GM23248 (cell line): Measurements from ENCODE around the gene SMYD3. TPM values are rescaled to one million over a fixed set of nuclear protein-coding genes. Genes with fewer than 3 reads are reported as not detected.

Source experiments
- DNase-seq: peaks from one replicate; pipeline ENCODE4 v3.0.0-alpha.2; 2015
- H2AFZ ChIP-seq: fragments of 200-600 bp; sonication (generic); 2 replicates; pipeline ENCODE4 v1.6.1; 2016; ENCODE audit warnings: antibody characterized with exemption
- H3F3A ChIP-seq: fragments of 200-600 bp; sonication (generic); 2 replicates; pipeline ENCODE4 v1.6.1; 2016; ENCODE audit warnings: mild to moderate bottlenecking, antibody characterized with exemption, mixed run types; ENCODE audit not compliant: insufficient read depth
- H3K27ac ChIP-seq: fragments of 200-600 bp; sonication (generic); 2 replicates; pipeline ENCODE4 v1.5.1; 2016; ENCODE audit warnings: mild to moderate bottlenecking
- H3K27me3 ChIP-seq: fragments of 200-600 bp; sonication (generic); replicated peaks from 2 replicates; pipeline ENCODE4 v1.6.1; 2016; ENCODE audit warnings: mild to moderate bottlenecking; ENCODE audit not compliant: insufficient read depth
- H3K36me3 ChIP-seq: fragments of 200-600 bp; sonication (generic); 2 replicates; pipeline ENCODE4 v1.6.1; 2016; ENCODE audit warnings: low read depth, mild to moderate bottlenecking
- H3K4me1 ChIP-seq: fragments of 200-600 bp; sonication (generic); 2 replicates; pipeline ENCODE4 v1.6.1; 2016; ENCODE audit warnings: mild to moderate bottlenecking; ENCODE audit not compliant: insufficient read depth
- H3K4me2 ChIP-seq: fragments of 200-600 bp; sonication (generic); one replicate; pipeline ENCODE4 v1.6.1; 2016; ENCODE audit warnings: mild to moderate bottlenecking; ENCODE audit not compliant: unreplicated experiment
- H3K4me3 ChIP-seq: fragments of 200-600 bp; sonication (generic); 2 replicates; pipeline ENCODE4 v1.5.1; 2016; ENCODE audit warnings: mild to moderate bottlenecking
- H3K79me2 ChIP-seq: fragments of 200-600 bp; sonication (generic); 2 replicates; pipeline ENCODE4 v1.6.1; 2016; ENCODE audit warnings: mild to moderate bottlenecking; ENCODE audit not compliant: insufficient read depth
- H3K9ac ChIP-seq: fragments of 200-600 bp; sonication (generic); 2 replicates; pipeline ENCODE4 v1.6.1; 2016; ENCODE audit warnings: mild to moderate bottlenecking
- H3K9me2 ChIP-seq: fragments of 200-600 bp; sonication (generic); 2 replicates; pipeline ENCODE4 v1.6.1; 2016; ENCODE audit warnings: mixed run types, mild to moderate bottlenecking, moderate library complexity; ENCODE audit not compliant: insufficient read depth
- H3K9me3 ChIP-seq: fragments of 200-600 bp; sonication (generic); one replicate; pipeline ENCODE4 v1.6.1; 2017; ENCODE audit warnings: low read depth
- H4K20me1 ChIP-seq: fragments of 200-600 bp; sonication (generic); 2 replicates; pipeline ENCODE4 v1.6.0; 2016; ENCODE audit not compliant: insufficient read depth
- EZH2 ChIP-seq: fragments of 200-600 bp; sonication (generic); IDR thresholded peaks from 2 replicates; pipeline ENCODE4 v1.6.1; 2018; ENCODE audit warnings: antibody characterized with exemption, mild to moderate bottlenecking; ENCODE audit not compliant: insufficient read depth, poor library complexity, severe bottlenecking
- EZH2phosphoT487 ChIP-seq: fragments of 200-600 bp; sonication (generic); IDR thresholded peaks from 2 replicates; pipeline ENCODE4 v1.6.1; 2018; ENCODE audit warnings: antibody characterized with exemption, moderate library complexity, mild to moderate bottlenecking, low read depth; ENCODE audit not compliant: insufficient read depth
- WGBS, 2 experiments: methylation state at CpG; one replicate each; pipeline ENCODE4 v1.1.6; 2015 to 2017; ENCODE audit warnings: low lambda C conversion rate in 2 of 2, low coverage in 1 of 2; ENCODE audit errors: missing lambda C conversion rate in 2 of 2; 5-methylcytosine and 5-hydroxymethylcytosine counted together
- in situ Hi-C: fragments of 300-500 bp; cut with MboI; formaldehyde crosslinking; loops from 2 replicates; pipeline ENCODE4 v1.15.0; 2020
- polyA plus RNA-seq: library from polyadenylated mRNA; unstranded; fragments of >200 nt; fragmentation: Nextera tagmentation; extraction: Ambion mirVana; gene quantifications from 2 replicates; pipeline ENCODE4 v1.2.1, GENCODE V29; 2016
- total RNA-seq: library from RNA; depleted of rRNA; stranded (reverse); fragments of >200 nt; shearing (Covaris generic); gene quantifications from 2 replicates; pipeline ENCODE4 v1.2.3, GENCODE V29; 2014

Gene SMYD3
- total and polyA plus RNA-seq, 2 experiments from 2014 or later: 32.1 to 44.8 TPM

DNA sequence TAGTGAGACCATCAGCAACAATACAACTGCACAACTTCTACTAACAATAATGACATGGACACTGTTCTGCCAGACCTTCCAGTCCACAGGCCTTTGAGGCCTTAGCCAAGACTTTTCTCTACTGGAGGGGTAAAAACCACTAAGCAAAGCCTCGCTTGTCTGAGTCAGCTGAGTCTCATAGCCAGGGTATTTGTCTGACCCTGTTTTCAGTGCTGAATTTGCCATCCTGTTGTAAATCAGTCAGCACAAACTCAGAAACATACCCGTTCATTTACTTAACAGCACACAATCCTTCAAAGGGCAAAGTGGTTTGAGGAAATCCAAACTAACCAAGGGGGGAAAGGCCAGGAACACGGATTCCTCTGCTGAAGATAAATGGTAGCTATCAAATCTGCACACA lies 537.8 kb downstream of the SMYD3 start:
- Histone ChIP-seq H3K36me3 (no peaks in the 10 kb centered on the region), H3K4me1 (peaks cover 33% of the 10 kb centered on the region), H4K20me1 (no peaks in the 10 kb centered on the region), H3F3A (peaks cover 27% of the 10 kb centered on the region), H3K9me3 (no peaks in the 10 kb centered on the region), H3K27me3 (no peaks in the 10 kb centered on the region), H3K9me2 (no peaks in the 10 kb centered on the region), H3K79me2 (no peaks in the 10 kb centered on the region), H3K4me3 (peak overlapping the region; percentile 11; the same call in 1 of the 2 replicates), H3K4me2 (peak overlapping the region; percentile 64), H3K27ac (peak overlapping the region; percentile 48), H3K9ac (no peak overlapping the region), H2AFZ (no peak overlapping the region)
- 0% methylated on average over 3 of the region's 3 CpGs for WGBS, 2 experiments
- no peak for TF ChIP-seq EZH2
- TF ChIP-seq EZH2phosphoT487: peak; percentile 93
- DNase-seq: peak; percentile 95
- in situ Hi-C loops: no loop called here

DNA sequence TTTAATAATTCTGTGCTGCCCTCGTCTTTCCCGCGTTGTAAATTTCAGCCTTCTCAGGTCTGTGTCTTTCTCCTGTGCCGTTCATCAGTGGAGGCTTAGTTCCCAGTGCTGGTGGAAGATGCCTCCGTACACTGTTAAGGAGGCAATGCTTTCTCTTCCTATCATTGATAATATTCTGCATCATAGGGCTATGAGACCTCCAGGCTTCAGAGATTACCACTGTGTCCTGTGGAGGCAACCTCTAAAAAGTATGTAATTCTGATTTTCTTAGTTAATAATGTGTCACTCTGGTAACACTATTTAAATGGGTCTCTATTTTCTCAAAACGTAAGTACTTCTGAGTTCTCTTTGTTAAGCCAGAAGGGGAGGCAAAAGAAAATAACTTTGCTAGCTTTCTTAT lies 538.3 kb downstream of the SMYD3 start:
- H3K4me1 ChIP-seq: peaks cover 33% of the 10 kb centered on the region
- in situ Hi-C loops: no loop called here

DNA sequence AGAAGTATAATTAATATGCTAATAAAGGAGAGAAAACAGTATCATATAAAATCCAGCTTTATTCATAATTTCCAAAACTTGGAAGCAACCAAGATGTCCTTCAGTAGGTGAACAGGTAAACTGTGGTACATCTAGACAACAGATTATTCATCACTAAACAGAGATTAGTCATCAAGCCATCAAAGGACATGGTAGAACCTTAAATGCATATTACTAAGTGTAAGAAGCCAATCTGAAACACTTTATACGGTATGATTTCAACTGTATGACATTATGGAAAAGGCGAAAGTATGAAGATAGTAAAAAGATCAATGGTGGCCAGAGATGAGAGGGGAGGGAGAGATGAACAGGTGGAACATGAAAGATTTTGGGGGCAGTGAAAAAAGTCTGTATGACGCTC lies 541.7 kb downstream of the SMYD3 start:
- H4K20me1 ChIP-seq: no peaks in the 10 kb centered on the region
- no peaks in the 10 kb centered on the region for H3K9me2 ChIP-seq
- H3K4me1 ChIP-seq: peaks cover 30% of the 10 kb centered on the region
- in situ Hi-C loops: no loop called here
- H2AFZ ChIP-seq: no peak overlapping the region
- H3K4me2 ChIP-seq: no peak overlapping the region
- TF ChIP-seq EZH2 (no peak), EZH2phosphoT487 (no peak)
- H3K79me2 ChIP-seq: no peaks in the 10 kb centered on the region
- no peaks in the 10 kb centered on the region for H3K27me3 ChIP-seq
- H3K27ac ChIP-seq: no peak overlapping the region
- no peaks in the 10 kb centered on the region for H3K36me3 ChIP-seq
- peaks cover 28% of the 10 kb centered on the region for H3F3A ChIP-seq
- no peak overlapping the region for H3K9ac ChIP-seq
- H3K9me3 ChIP-seq: no peaks in the 10 kb centered on the region
- H3K4me3 ChIP-seq: no peak overlapping the region
- 93 to 100% methylated on average over 3 of the region's 3 CpGs for WGBS, 2 experiments
- DNase-seq: no peak

More for the DNA sequence above, 538.3 kb downstream of the SMYD3 start:
- Histone ChIP-seq H3K9me3 (no peaks in the 10 kb centered on the region), H3K9ac (no peak overlapping the region), H3K4me3 (no peak overlapping the region), H3K27ac (peak overlapping the region; percentile 48), H3K36me3 (no peaks in the 10 kb centered on the region), H3K27me3 (no peaks in the 10 kb centered on the region), H3F3A (peaks cover 27% of the 10 kb centered on the region), H4K20me1 (no peaks in the 10 kb centered on the region), H2AFZ (no peak overlapping the region), H3K79me2 (no peaks in the 10 kb centered on the region), H3K4me2 (peak overlapping the region; percentile 50), H3K9me2 (no peaks in the 10 kb centered on the region)
- TF ChIP-seq EZH2phosphoT487 (no peak), EZH2 (no peak)
- DNase-seq: peak; percentile 3
- WGBS, 2 experiments: 89 to 97% methylated on average over 6 of the region's 6 CpGs

DNA sequence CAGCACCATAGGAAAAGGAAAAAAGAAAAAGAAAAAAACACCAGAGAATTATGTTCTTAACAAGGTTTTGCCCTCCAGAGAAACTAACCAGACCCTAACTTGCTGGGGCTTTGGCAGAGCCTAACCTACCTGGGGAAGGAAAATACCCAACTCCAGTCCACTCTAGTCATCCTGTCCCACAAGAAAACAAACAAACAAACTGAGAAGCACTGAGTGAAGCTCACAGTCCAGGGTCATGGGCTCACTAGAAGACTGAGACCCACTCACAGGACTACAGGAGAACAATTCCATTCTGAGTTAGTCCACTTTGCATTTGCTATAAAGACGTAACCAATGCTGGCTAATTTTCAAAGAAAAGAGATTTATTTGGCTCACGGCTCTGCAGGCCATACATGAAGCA lies 543.4 kb downstream of the SMYD3 start:
- H3K27ac ChIP-seq: no peak overlapping the region

DNA sequence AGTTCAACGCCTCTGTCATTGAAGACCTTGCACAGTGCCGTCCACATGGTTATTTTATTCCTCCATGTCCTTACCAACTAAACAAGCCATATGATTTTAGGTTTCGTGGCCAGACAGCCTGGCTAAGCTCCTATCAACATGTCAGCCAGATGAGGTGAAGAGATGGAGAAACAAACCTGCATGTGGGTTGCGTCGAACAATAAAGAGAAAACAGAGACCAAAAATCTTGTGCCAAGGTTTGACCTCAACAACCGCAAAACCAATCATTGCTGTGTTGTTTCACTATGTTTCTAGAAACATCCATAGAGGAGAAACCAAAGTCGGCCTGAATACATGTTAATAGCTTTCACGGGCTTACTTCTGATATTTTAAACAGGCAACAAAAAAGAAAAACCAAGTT lies 544.6 kb downstream of the SMYD3 start:
- peaks cover 10% of the 10 kb centered on the region; the same call in 1 of the 2 replicates for H3K4me1 ChIP-seq

More for the DNA sequence above, 543.4 kb downstream of the SMYD3 start:
- TF ChIP-seq EZH2 (no peak), EZH2phosphoT487 (no peak)
- no peak overlapping the region for H2AFZ ChIP-seq
- H3K27me3 ChIP-seq: no peaks in the 10 kb centered on the region
- H3K9me2 ChIP-seq: no peaks in the 10 kb centered on the region
- in situ Hi-C loops: no loop called here
- no peaks in the 10 kb centered on the region for H4K20me1 ChIP-seq
- H3K36me3 ChIP-seq: no peaks in the 10 kb centered on the region
- H3K79me2 ChIP-seq: no peaks in the 10 kb centered on the region
- H3K4me2 ChIP-seq: no peak overlapping the region
- no peak for DNase-seq
- peaks cover 15% of the 10 kb centered on the region for H3F3A ChIP-seq
- WGBS, 2 experiments: 93 to 98% methylated on average over 2 of the region's 2 CpGs
- H3K4me3 ChIP-seq: no peak overlapping the region
- peaks cover 16% of the 10 kb centered on the region for H3K4me1 ChIP-seq
- no peaks in the 10 kb centered on the region for H3K9me3 ChIP-seq
- no peak overlapping the region for H3K9ac ChIP-seq

More for the DNA sequence above, 544.6 kb downstream of the SMYD3 start:
- no peak overlapping the region for H3K4me2 ChIP-seq
- H3K27me3 ChIP-seq: no peaks in the 10 kb centered on the region
- H3K9me2 ChIP-seq: no peaks in the 10 kb centered on the region
- H3F3A ChIP-seq: peaks cover 10% of the 10 kb centered on the region; the same call in 1 of the 2 replicates
- 96% methylated on average over 8 of the region's 8 CpGs for WGBS, 2 experiments
- no peaks in the 10 kb centered on the region for H3K79me2 ChIP-seq
- no peak overlapping the region for H3K4me3 ChIP-seq
- TF ChIP-seq EZH2 (no peak), EZH2phosphoT487 (no peak)
- no peak for DNase-seq
- H3K9ac ChIP-seq: no peak overlapping the region
- H3K36me3 ChIP-seq: no peaks in the 10 kb centered on the region
- in situ Hi-C loops: no loop called here
- H2AFZ ChIP-seq: no peak overlapping the region
- no peaks in the 10 kb centered on the region for H3K9me3 ChIP-seq
- no peaks in the 10 kb centered on the region for H4K20me1 ChIP-seq
- H3K27ac ChIP-seq: no peak overlapping the region
